Neutrophil (primary cell): Measurements from ENCODE around the gene DCDC1.

Source experiments
- H3K27ac ChIP-seq: fragments of 200-600 bp; sonication (generic); 2 replicates; pipeline ENCODE4 v1.5.1; 2016; ENCODE audit warnings: mild to moderate bottlenecking, moderate library complexity
- H3K27me3 ChIP-seq: fragments of 200-600 bp; sonication (generic); 2 replicates; pipeline ENCODE4 v1.6.0; 2016; ENCODE audit warnings: mild to moderate bottlenecking
- H3K36me3 ChIP-seq: fragments of 200-600 bp; sonication (generic); 2 replicates; pipeline ENCODE4 v1.5.1; 2017
- H3K4me1 ChIP-seq, 2 experiments: fragments of 200-600 bp in 1 of 2; sonication (generic) in 1 of 2; 1 replicate in 1 of 2; 2 replicates in 1 of 2; pipeline versions ENCODE4 v1.5.1 to v1.6.1; 2013 to 2016; ENCODE audit warnings: low read depth in 1 of 2, low read length in 1 of 2, mild to moderate bottlenecking in 1 of 2, moderate library complexity in 1 of 2; ENCODE audit not compliant: control insufficient read depth in 1 of 2, insufficient read depth in 1 of 2
- H3K4me3 ChIP-seq, 2 experiments: fragments of 200-600 bp in 1 of 2; sonication (generic) in 1 of 2; 1 replicate in 1 of 2; 2 replicates in 1 of 2; pipeline ENCODE4 v1.5.1; 2013 to 2016; ENCODE audit warnings: low read depth in 1 of 2, low read length in 1 of 2, mild to moderate bottlenecking in 1 of 2, moderate library complexity in 1 of 2
- H3K9me3 ChIP-seq: fragments of 200-600 bp; sonication (generic); 2 replicates; pipeline ENCODE4 v1.5.1; 2016
- CTCF ChIP-seq: fragments of 200-600 bp; sonication (generic); IDR thresholded peaks from 2 replicates; pipeline ENCODE4 v1.5.1; 2016; ENCODE audit warnings: antibody characterized with exemption

DCDC1 gene

GRCh38 chr11:31030138-31030792 is 339.3 kb downstream of the DCDC1 start:
- Histone ChIP-seq H3K4me1 (no peaks in the 10 kb centered on the region), H3K27me3 (no peaks in the 10 kb centered on the region), H3K27ac (no peak overlapping the region), H3K36me3 (no peaks in the 10 kb centered on the region), H3K4me3 (no peak overlapping the region), H3K9me3 (no peaks in the 10 kb centered on the region)
- no peak for TF ChIP-seq CTCF

- no peaks in the 10 kb centered on the region for H3K27me3 ChIP-seq
- no peak for TF ChIP-seq CTCF
- H3K9me3 ChIP-seq, result no peaks in the 10 kb centered on the region
- no peaks in the 10 kb centered on the region for H3K4me1 ChIP-seq
- no peak overlapping the region for H3K27ac ChIP-seq
- H3K36me3 ChIP-seq, result no peaks in the 10 kb centered on the region
- H3K4me3 ChIP-seq, result no peak overlapping the region
Measured at GRCh38 chr11:31026315-31026714, 343.2 kb downstream of the DCDC1 start.

- no peak for TF ChIP-seq CTCF
- H3K4me3 ChIP-seq, result no peak overlapping the region
- H3K4me1 ChIP-seq, result no peaks in the 10 kb centered on the region
- H3K27ac ChIP-seq, result no peak overlapping the region
- H3K27me3 ChIP-seq, result no peaks in the 10 kb centered on the region
- H3K36me3 ChIP-seq, result no peaks in the 10 kb centered on the region
- H3K9me3 ChIP-seq, result no peaks in the 10 kb centered on the region
Measured at GRCh38 chr11:31022080-31022479, 347.5 kb downstream of the DCDC1 start.

GRCh38 chr11:31019786-31020185 is 349.8 kb downstream of the DCDC1 start:
- TF ChIP-seq CTCF, result no peak
- no peak overlapping the region for H3K27ac ChIP-seq

GRCh38 chr11:31005202-31005601 is 364.3 kb downstream of the DCDC1 start:
- Histone ChIP-seq H3K4me3 (no peak overlapping the region), H3K36me3 (no peaks in the 10 kb centered on the region), H3K9me3 (no peaks in the 10 kb centered on the region), H3K4me1 (no peaks in the 10 kb centered on the region), H3K27me3 (no peaks in the 10 kb centered on the region), H3K27ac (no peak overlapping the region)
- no peak for TF ChIP-seq CTCF

More at GRCh38 chr11:31019786-31020185, 349.8 kb downstream of the DCDC1 start:
- Histone ChIP-seq H3K4me1 (no peaks in the 10 kb centered on the region), H3K27me3 (no peaks in the 10 kb centered on the region), H3K36me3 (no peaks in the 10 kb centered on the region), H3K4me3 (no peak overlapping the region), H3K9me3 (no peaks in the 10 kb centered on the region)

- TF ChIP-seq CTCF, result no peak
- H3K4me1 ChIP-seq, result no peaks in the 10 kb centered on the region
- no peak overlapping the region for H3K4me3 ChIP-seq
- H3K27me3 ChIP-seq, result no peaks in the 10 kb centered on the region
- H3K36me3 ChIP-seq, result no peaks in the 10 kb centered on the region
- H3K27ac ChIP-seq, result no peak overlapping the region
- H3K9me3 ChIP-seq, result no peaks in the 10 kb centered on the region
Measured at GRCh38 chr11:31001427-31001826, 368.1 kb downstream of the DCDC1 start.
